Pancreas (tissue), 10 donors: ENCODE measurements around the gene KCTD17. TPM values are rescaled to one million over a fixed set of nuclear protein-coding genes. Genes with fewer than 3 reads are reported as not detected.

Experiments
- ATAC-seq, 4 donors: fragments of 200-7000 bp; cut with Tn5 transposase; one replicate each; pipeline versions ENCODE4 v1.8.0 to v1.9.1; 2020; ENCODE audit warnings: mild to moderate bottlenecking in 4 of 4, moderate library complexity in 4 of 4
- DNase-seq, 6 donors: peaks; one replicate each; pipeline ENCODE4 v3.0.0-alpha.2; 2020
- FAIRE-seq: peaks from 2 replicates; lab custom pipeline; 2012; peaks lifted over from hg19 to GRCh38; lab: Jason Lieb, UNC
- H3K27ac ChIP-seq, 4 donors: fragments of 200-600 bp; sonication (generic); 1 replicate in 3 of 4; 2 replicates in 1 of 4; pipeline versions ENCODE4 v1.5.0 to v1.8.0; 2020
- H3K27me3 ChIP-seq, 4 donors: fragments of 200-600 bp; one replicate each; pipeline ENCODE4 v1.8.0; 2021
- H3K36me3 ChIP-seq, 3 donors: fragments of 200-600 bp; sonication (generic) in 1 of 3; one replicate each; pipeline versions ENCODE4 v1.5.0 to v1.8.0; 2020 to 2021
- H3K4me1 ChIP-seq, 3 donors: fragments of 200-600 bp; one replicate each; pipeline ENCODE4 v1.8.0; 2021
- H3K4me3 ChIP-seq, 4 donors: fragments of 200-600 bp; sonication (generic) in 2 of 4; one replicate each; pipeline versions ENCODE4 v1.5.0 to v1.8.0; 2020 to 2021
- H3K9me3 ChIP-seq, 4 donors: fragments of 200-600 bp; one replicate each; pipeline ENCODE4 v1.8.0; 2021
- WGBS, 2 donors: extraction: QIAGEN DNeasy Blood & Tissue Kit; methylation state at CpG; one replicate each; pipeline ENCODE4 v1.1.7; 2013; 5-methylcytosine and 5-hydroxymethylcytosine counted together
- intact Hi-C, 3 donors: fragments of 100-400 bp; cut with DNase I; formaldehyde crosslinking; loops; one replicate each; pipeline versions ENCODE4 v1.11.1 to v1.14.2; 2022
- polyA plus RNA-seq, 2 donors: library from polyadenylated mRNA; stranded (reverse); fragments of 200-250 nt; gene quantifications; one replicate each; pipeline ENCODE4 v1.2.3, GENCODE V29; 2013
- total RNA-seq, 6 donors: library from RNA; stranded (reverse); fragmentation: NEBNext Ultra II Directional in 4 of 6; extraction: Animal tissue kit (Norgen Biotek cat#: 25700) in 4 of 6; gene quantifications; one replicate each; pipeline versions ENCODE4 v1.2.1 to v1.2.4, GENCODE V29; 2021 to 2023
- TF ChIP-seq, protein P1 (sequence below), 4 donors: fragments of 200-600 bp; sonication (generic) in 3 of 4; IDR thresholded peaks; one replicate each; pipeline versions ENCODE4 v1.5.0 to v1.8.0; 2021; ENCODE audit warnings: antibody characterized with exemption in 4 of 4
- donor health status: healthy with polysubstance abuse.
- donor health status: DM: no; HTN: no; CAD: no; lungs with moderate emphysema.
- donor health status: DM: no; HTN: no; CAD: no.
- donor health status: control.
- donor health status: control.
- donor health status: Bipolar disorder and iron deficiency.
- donor health status: DM: yes; HTN: yes; CAD: no.
- donor health status: DM: no; HTN: no; CAD: no.
- donor health status: DM: no; HTN: no; CAD: no.
- donor health status: DM: yes; HTN: yes; CAD: no.

KCTD17 gene
- total and polyA plus RNA-seq, 8 donors: 2.6 to 11.8 (median 4.4) TPM

GRCh38 chr22:37044634-37045625 is 6.6 kb upstream of the KCTD17 start:
- FAIRE-seq: no peak
- Histone ChIP-seq H3K27ac (no peak overlapping the region), H3K27me3 (no peaks in the 10 kb centered on the region), H3K4me1 (peaks cover 0 to 7% (median 6%) of the 10 kb centered on the region in 3 donors), H3K4me3 (no peak overlapping the region), H3K9me3 (no peaks in the 10 kb centered on the region), H3K36me3 (no peaks in the 10 kb centered on the region)
- ATAC-seq: no peak
- intact Hi-C loops: loop anchor here in 1 of 3 donors (10.0 kb wide), 1 partner anchor 170 kb away; no protein-coding TSS in a partner anchor
- 54 to 69% methylated on average over 9 of the region's 9 CpGs for WGBS, 2 donors
- no peak for DNase-seq
- TF ChIP-seq, protein P1, sequence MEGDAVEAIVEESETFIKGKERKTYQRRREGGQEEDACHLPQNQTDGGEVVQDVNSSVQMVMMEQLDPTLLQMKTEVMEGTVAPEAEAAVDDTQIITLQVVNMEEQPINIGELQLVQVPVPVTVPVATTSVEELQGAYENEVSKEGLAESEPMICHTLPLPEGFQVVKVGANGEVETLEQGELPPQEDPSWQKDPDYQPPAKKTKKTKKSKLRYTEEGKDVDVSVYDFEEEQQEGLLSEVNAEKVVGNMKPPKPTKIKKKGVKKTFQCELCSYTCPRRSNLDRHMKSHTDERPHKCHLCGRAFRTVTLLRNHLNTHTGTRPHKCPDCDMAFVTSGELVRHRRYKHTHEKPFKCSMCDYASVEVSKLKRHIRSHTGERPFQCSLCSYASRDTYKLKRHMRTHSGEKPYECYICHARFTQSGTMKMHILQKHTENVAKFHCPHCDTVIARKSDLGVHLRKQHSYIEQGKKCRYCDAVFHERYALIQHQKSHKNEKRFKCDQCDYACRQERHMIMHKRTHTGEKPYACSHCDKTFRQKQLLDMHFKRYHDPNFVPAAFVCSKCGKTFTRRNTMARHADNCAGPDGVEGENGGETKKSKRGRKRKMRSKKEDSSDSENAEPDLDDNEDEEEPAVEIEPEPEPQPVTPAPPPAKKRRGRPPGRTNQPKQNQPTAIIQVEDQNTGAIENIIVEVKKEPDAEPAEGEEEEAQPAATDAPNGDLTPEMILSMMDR (IDR thresholded peaks at IDR 0.05): no peak

GRCh38 chr22:37045958-37046357 is 5.6 kb upstream of the KCTD17 start:
- WGBS, 2 donors: 44 to 54% methylated on average over 4 of the region's 4 CpGs
- intact Hi-C loops: loop anchor here in 1 of 3 donors (10.0 kb wide), 1 partner anchor 171 kb away; no protein-coding TSS in a partner anchor
- TF ChIP-seq, protein P1 (IDR thresholded peaks at IDR 0.05): peak in 1 of 4 donors; percentile 16
- H3K4me1 ChIP-seq: peaks cover 0 to 7% (median 6%) of the 10 kb centered on the region in 3 donors
- no peaks in the 10 kb centered on the region for H3K27me3 ChIP-seq
- no peak overlapping the region for H3K4me3 ChIP-seq
- H3K36me3 ChIP-seq: no peaks in the 10 kb centered on the region
- H3K27ac ChIP-seq: no peak overlapping the region
- no peaks in the 10 kb centered on the region for H3K9me3 ChIP-seq
- no peak for FAIRE-seq
- no peak for ATAC-seq
- DNase-seq: no peak

GRCh38 chr22:37046589-37046988 is 5.0 kb upstream of the KCTD17 start:
- peaks cover 0 to 7% (median 6%) of the 10 kb centered on the region in 3 donors for H3K4me1 ChIP-seq
- intact Hi-C loops: loop anchor here in 1 of 3 donors (10.0 kb wide), 1 partner anchor 172 kb away; no protein-coding TSS in a partner anchor
- H3K36me3 ChIP-seq: no peaks in the 10 kb centered on the region
- DNase-seq (no peak), FAIRE-seq (no peak), ATAC-seq (no peak)
- no peaks in the 10 kb centered on the region for H3K9me3 ChIP-seq
- WGBS, 2 donors: 72 to 74% methylated on average over 6 of the region's 6 CpGs
- H3K4me3 ChIP-seq: no peak overlapping the region
- TF ChIP-seq, protein P1 (IDR thresholded peaks at IDR 0.05): no peak
- H3K27me3 ChIP-seq: no peaks in the 10 kb centered on the region
- H3K27ac ChIP-seq: no peak overlapping the region

DNA sequence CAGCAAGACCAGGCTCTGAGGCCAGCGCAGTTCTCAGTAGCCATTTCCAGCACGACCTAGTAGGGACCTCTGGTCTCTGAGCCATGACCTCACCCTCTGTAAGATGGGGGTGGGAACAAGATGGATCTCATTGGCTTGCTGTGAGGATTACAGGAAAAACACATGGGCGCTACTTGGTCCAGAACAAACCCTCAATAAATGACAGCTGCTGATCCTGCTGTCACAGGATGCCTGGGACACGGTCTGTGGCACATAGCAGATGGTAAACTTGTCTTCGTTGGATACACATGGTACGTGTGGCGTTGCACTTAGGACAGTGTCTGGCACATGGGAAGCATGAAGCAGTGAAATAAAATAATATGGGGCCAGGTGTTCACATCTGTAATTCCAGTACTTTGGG is 4.5 kb upstream of the KCTD17 start:
- TF ChIP-seq, protein P1 (IDR thresholded peaks at IDR 0.05): no peak
- intact Hi-C loops: loop anchor here in 1 of 3 donors (10.0 kb wide), 1 partner anchor 172 kb away; no protein-coding TSS in a partner anchor
- H3K4me3 ChIP-seq: no peak overlapping the region
- H3K36me3 ChIP-seq: no peaks in the 10 kb centered on the region
- DNase-seq (no peak), FAIRE-seq (no peak), ATAC-seq (no peak)
- no peak overlapping the region for H3K27ac ChIP-seq
- peaks cover 0 to 7% (median 6%) of the 10 kb centered on the region in 3 donors for H3K4me1 ChIP-seq
- 83 to 92% methylated on average over 7 of the region's 7 CpGs for WGBS, 2 donors
- no peaks in the 10 kb centered on the region for H3K27me3 ChIP-seq
- no peaks in the 10 kb centered on the region for H3K9me3 ChIP-seq
